ENCODE data around the gene MTG2. TPM values are rescaled to one million over a fixed set of nuclear protein-coding genes. Genes with fewer than 3 reads are reported as not detected.
A peak's percentile ranks its signal among the peaks of the same experiment; 100 is the strongest.

Gene MTG2
- total and polyA plus RNA-seq, 11 donors = 20.7 to 40.7 (median 27.9) TPM

DNA sequence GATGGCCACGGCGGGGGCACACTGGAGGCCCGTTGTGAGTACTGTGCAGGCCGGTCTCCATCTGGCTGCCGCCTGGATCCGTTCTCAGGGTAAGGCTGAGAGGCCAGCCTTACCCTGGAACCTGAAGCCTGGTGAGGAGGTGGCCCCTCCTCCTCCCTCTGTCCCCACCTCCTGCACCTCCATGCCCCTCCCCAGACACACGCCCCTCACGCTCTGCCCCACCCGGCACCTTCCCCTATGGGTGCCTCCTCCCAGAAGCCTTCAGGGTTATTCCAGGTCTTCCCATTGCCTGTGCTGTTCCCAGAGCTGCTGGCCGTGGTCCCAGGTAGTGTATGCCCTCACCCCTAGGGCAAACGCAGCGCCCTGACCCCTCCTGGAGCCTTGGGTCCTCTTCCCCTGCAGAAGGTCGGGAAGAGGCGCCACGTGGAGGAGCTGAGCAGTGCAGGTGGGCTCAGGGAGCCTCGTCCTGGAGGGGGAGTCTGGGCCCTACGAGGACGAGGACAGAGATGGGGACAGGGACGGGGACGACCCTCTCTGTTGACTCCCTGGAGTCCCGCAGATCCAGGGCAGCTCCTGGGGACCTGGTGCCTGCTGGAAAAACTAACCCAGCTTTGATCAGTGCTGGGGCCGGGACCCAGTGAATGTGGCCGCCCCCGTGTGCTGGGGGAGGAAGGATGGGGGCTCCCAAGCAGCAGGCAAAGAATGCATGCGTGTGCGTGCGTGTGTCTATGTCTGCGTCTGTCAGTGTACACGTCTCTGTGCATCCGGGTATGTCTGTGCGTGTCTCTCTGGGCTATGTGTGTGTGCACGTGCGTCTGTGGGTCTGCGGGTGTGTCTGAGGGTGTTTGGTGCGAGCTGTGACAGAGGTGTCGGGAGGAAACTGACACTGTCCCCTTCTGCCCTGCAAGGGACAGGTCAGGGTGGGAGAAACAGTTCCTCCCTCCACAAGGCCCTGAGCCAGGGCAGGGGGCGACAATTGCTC lies 45.4 kb downstream of the MTG2 start:
- H3K36me3 ChIP-seq = no peaks in the 10 kb centered on the region
- no peak for DNase-seq
- intact Hi-C loops (cut with DNase I) = no loop called here

DNA sequence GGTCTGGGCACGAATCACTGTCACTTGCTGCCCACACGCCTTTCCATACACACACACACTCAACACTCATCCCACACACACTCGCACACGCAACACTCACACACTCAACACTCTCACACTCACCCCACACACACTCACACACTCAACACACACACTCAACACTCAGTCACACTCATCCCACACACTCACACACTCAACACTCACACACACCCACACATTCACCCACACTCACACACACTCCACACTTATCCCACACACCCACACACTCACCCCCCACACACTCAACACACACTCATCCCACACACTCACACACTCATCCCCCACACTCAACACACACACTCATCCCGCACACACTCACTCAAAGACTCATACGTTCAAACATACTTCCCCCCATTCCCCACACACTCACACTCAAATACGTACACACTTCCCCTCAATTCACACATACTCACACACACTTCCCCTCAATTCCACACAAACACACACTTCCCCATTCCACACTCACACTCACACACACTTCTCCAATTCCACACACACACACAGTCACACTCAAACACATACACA lies 46.2 kb downstream of the MTG2 start:
- intact Hi-C loops (cut with DNase I) = no loop called here
- H3K4me3 ChIP-seq = no peak overlapping the region
- no peak for TF ChIP-seq POLR2A (IDR thresholded peaks at IDR 0.05)
- TF ChIP-seq, protein P1, sequence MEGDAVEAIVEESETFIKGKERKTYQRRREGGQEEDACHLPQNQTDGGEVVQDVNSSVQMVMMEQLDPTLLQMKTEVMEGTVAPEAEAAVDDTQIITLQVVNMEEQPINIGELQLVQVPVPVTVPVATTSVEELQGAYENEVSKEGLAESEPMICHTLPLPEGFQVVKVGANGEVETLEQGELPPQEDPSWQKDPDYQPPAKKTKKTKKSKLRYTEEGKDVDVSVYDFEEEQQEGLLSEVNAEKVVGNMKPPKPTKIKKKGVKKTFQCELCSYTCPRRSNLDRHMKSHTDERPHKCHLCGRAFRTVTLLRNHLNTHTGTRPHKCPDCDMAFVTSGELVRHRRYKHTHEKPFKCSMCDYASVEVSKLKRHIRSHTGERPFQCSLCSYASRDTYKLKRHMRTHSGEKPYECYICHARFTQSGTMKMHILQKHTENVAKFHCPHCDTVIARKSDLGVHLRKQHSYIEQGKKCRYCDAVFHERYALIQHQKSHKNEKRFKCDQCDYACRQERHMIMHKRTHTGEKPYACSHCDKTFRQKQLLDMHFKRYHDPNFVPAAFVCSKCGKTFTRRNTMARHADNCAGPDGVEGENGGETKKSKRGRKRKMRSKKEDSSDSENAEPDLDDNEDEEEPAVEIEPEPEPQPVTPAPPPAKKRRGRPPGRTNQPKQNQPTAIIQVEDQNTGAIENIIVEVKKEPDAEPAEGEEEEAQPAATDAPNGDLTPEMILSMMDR (IDR thresholded peaks at IDR 0.05) = no peak
- no peaks in the 10 kb centered on the region for H3K36me3 ChIP-seq
- ATAC-seq = no peak
- no peak for DNase-seq
- peaks cover 0 to 3% (median 0%) of the 10 kb centered on the region in 12 donors for H3K9me3 ChIP-seq
- 80 to 86% (median 83%) methylated on average over 7 of the region's 7 CpGs for WGBS, 4 donors
- no peak overlapping the region for H3K27ac ChIP-seq
- H3K27me3 ChIP-seq = peaks cover 0 to 29% (median 0%) of the 10 kb centered on the region in 9 donors
- H3K4me1 ChIP-seq = peaks cover 0 to 15% (median 2%) of the 10 kb centered on the region in 12 donors

More for the DNA sequence above, 45.4 kb downstream of the MTG2 start:
- ATAC-seq = peak in 2 of 4 donors; percentile 3 to 19
- H3K4me1 ChIP-seq = peaks cover 0 to 8% (median 0%) of the 10 kb centered on the region in 12 donors
- 55 to 57% (median 56%) methylated on average over 30 to 37 of the region's 37 CpGs for WGBS, 4 donors
- no peak for TF ChIP-seq POLR2A (IDR thresholded peaks at IDR 0.05)
- TF ChIP-seq, protein P1 (IDR thresholded peaks at IDR 0.05) = no peak
- no peaks in the 10 kb centered on the region for H3K9me3 ChIP-seq
- no peak overlapping the region for H3K27ac ChIP-seq
- H3K27me3 ChIP-seq = peaks cover 0 to 36% (median 4%) of the 10 kb centered on the region in 9 donors
- H3K4me3 ChIP-seq = no peak overlapping the region

DNA sequence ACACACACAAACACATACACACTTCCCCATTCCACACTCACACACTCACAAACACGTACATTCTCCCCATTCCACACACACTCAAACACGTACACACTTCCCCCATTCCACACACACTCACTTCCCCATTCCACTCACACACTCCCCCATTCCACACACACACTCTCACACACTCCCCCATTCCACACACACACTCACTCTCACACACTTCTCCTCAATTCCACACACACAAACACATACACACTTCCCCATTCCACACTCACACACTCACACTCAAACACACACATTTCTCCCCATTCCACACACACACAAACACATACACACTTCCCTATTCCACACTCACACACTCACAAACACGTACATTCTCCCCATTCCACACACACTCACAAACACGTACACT lies 46.8 kb downstream of the MTG2 start:
- DNase-seq (no peak), ATAC-seq (no peak)
- peaks cover 0 to 23% (median 0%) of the 10 kb centered on the region in 9 donors for H3K27me3 ChIP-seq
- H3K4me3 ChIP-seq = no peak overlapping the region
- no peaks in the 10 kb centered on the region for H3K36me3 ChIP-seq
- H3K27ac ChIP-seq = no peak overlapping the region
- peaks cover 0 to 3% (median 0%) of the 10 kb centered on the region in 12 donors for H3K9me3 ChIP-seq
- intact Hi-C loops (cut with DNase I) = loop anchor here in 4 of 10 donors (5.0 to 10.0 kb wide), 4 partner anchors 37 to 85 kb away; partner anchors contain the start of genes MTG2 (in 1 of the 4), PSMA7 (in 1 of the 4) and SS18L1 (in 1 of the 4)
- H3K4me1 ChIP-seq = peaks cover 0 to 21% (median 6%) of the 10 kb centered on the region in 12 donors
- TF ChIP-seq, protein P1 (IDR thresholded peaks at IDR 0.05) = no peak
- TF ChIP-seq POLR2A (IDR thresholded peaks at IDR 0.05) = no peak
- WGBS, 4 donors = 68 to 84% (median 77%) methylated on average over 4 of the region's 4 CpGs

DNA sequence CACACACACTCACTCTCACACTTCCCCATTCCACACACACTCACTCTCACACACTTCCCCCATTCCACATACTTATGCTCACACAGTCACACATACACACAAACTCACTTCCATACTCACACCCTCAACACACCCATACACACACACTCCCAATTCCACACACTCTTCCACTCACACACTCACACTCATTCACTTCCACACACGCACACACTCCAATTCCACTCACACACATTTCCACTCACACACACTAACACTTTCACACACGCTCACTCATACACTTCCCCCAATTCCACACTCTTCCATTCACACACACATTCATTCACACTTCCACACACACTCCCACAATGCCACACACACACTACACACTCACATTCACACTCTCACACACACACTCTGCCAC lies 47.4 kb downstream of the MTG2 start:
- peaks cover 0 to 22% (median 0%) of the 10 kb centered on the region in 9 donors for H3K27me3 ChIP-seq
- H3K4me3 ChIP-seq = no peak overlapping the region
- no peak for ATAC-seq
- no peaks in the 10 kb centered on the region for H3K36me3 ChIP-seq
- peaks cover 0 to 3% (median 0%) of the 10 kb centered on the region in 12 donors for H3K9me3 ChIP-seq
- intact Hi-C loops (cut with DNase I) = loop anchor here in 4 of 10 donors (5.0 to 10.0 kb wide), 4 partner anchors 38 to 85 kb away; partner anchors contain the start of genes MTG2 (in 1 of the 4), PSMA7 (in 1 of the 4) and SS18L1 (in 1 of the 4)
- H3K4me1 ChIP-seq = peaks cover 0 to 22% (median 6%) of the 10 kb centered on the region in 12 donors
- TF ChIP-seq, protein P1 (IDR thresholded peaks at IDR 0.05) = no peak
- TF ChIP-seq POLR2A (IDR thresholded peaks at IDR 0.05) = no peak
- DNase-seq = no peak
- 94 to 97% (median 95%) methylated on average over 2 of the region's 2 CpGs for WGBS, 4 donors
- no peak overlapping the region for H3K27ac ChIP-seq
